MG63 (cell line): ENCODE measurements around the gene EXOC3L2. TPM values are rescaled to one million over a fixed set of nuclear protein-coding genes. Genes with fewer than 3 reads are reported as not detected.

ENCODE experiments used
- DNase-seq: peaks from one replicate; pipeline ENCODE4 v3.0.0-alpha.2; 2020
- H3K27me3 ChIP-seq: fragments of 250-450 bp; sonication (Bioruptor Pico); 2 replicates; pipeline ENCODE4 v1.5.1; 2020; ENCODE audit warnings: mild to moderate bottlenecking, moderate library complexity
- H3K36me3 ChIP-seq: fragments of 250-450 bp; sonication (Bioruptor Pico); 2 replicates; pipeline ENCODE4 v1.5.1; 2020; ENCODE audit warnings: mild to moderate bottlenecking, moderate library complexity
- H3K4me3 ChIP-seq: fragments of 250-450 bp; sonication (Bioruptor Pico); 2 replicates; pipeline ENCODE4 v1.5.1; 2020; ENCODE audit warnings: mild to moderate bottlenecking, moderate library complexity
- H3K9me3 ChIP-seq: fragments of 250-450 bp; sonication (Bioruptor Pico); 2 replicates; pipeline ENCODE4 v1.5.1; 2020; ENCODE audit warnings: mild to moderate bottlenecking, moderate library complexity
- total RNA-seq: library from RNA; depleted of rRNA; stranded (reverse); fragments of >200 nt; shearing (Covaris generic); gene quantifications from 2 replicates; pipeline ENCODE4 v1.2.3, GENCODE V29; 2014; ENCODE audit warnings: low replicate concordance

The EXOC3L2 gene
- total RNA-seq, 1 experiment from 2014 or later, result not detected

DNA sequence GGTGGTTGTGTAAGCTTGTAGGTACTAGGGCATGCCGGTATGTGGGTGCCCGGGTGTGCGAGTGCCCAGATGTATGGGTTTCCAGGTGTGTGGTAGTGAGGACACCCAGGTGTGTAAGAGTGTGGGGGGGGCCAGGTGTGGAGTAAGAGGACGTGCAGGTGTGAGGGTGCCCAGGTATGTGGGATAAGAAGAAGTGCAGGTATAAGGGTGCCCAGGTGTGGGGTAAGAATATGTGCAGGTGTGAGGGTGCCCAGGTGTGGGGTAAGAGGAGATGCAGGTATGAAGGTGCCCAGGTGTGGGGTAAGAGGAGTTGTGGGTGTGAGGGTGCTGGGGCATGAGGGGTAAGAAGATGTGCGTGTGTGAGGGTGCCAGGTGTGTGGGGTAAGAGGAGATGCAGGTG lies 20.2 kb upstream of the EXOC3L2 start:
- no peak for DNase-seq

DNA sequence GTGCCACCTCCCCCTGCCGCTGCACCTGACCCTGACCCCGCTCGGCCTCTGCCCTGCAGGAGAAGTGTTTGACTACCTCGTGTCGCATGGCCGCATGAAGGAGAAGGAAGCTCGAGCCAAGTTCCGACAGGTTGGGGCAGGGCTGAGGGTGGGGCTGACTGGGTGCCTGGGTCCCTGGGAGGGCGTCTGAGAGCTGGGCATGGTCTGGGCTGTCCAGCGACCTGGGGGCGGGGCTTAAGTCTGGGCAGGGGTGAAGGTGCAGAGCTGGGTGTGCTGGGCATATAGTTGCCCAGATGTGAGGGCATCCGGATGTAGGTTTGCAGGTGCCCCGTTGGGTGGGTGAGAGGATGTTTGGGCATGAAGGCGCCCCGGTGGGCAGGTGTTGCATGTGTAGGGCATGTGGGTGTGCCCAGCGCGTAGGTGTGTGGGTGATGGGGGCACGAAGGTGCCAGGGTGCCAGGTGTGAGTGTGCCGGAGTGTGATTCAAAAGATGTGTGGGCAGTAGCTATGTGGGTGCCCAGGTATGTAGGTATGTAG lies 19.6 kb upstream of the EXOC3L2 start:
- Histone ChIP-seq H3K36me3 (peaks cover 20% of the 10 kb centered on the region), H3K4me3 (no peak overlapping the region), H3K27me3 (no peaks in the 10 kb centered on the region), H3K9me3 (no peaks in the 10 kb centered on the region)
- no peak for DNase-seq

More for the DNA sequence above, 20.2 kb upstream of the EXOC3L2 start:
- Histone ChIP-seq H3K4me3 (no peak overlapping the region), H3K36me3 (peaks cover 20% of the 10 kb centered on the region), H3K9me3 (no peaks in the 10 kb centered on the region), H3K27me3 (no peaks in the 10 kb centered on the region)

DNA sequence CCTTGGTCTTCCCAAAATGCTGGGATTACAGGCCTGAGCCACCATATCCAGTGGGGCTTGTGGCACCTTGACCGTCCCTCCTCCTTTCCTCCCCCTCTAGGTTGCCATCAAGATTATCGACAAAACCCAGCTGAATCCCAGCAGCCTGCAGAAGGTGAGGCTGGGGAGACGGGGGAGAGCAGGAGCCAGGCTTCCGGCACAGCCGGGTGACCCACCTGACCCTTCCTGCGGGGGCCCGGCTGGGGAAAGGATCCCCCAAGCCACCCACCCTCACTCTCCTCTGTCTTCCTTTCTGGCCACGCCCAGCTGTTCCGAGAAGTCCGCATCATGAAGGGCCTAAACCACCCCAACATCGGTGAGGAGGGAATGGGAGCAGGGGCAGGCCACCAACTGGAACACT lies 17.8 kb upstream of the EXOC3L2 start:
- Histone ChIP-seq H3K9me3 (no peaks in the 10 kb centered on the region), H3K27me3 (no peaks in the 10 kb centered on the region), H3K36me3 (peaks cover 24% of the 10 kb centered on the region), H3K4me3 (no peak overlapping the region)
- no peak for DNase-seq

DNA sequence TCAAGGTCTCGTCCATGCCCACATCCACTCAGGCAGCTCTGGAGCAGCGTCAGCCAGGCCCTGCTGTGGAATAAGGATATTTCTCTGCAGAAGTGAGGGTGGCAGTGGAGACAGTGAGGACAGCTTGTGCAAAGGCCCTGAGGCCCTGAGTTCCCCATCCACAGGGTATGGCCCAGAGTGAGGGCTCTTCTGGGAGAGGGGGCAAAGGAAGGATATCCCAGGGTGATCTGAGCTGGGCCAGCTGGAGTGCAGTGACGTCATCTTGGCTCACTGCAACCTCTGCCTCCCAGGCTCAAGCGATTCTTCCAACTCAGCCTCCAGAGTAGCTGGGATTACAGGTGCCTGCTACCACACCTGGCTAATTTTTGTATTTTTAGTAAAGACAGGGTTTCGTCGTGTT lies 17.4 kb upstream of the EXOC3L2 start:
- Histone ChIP-seq H3K9me3 (no peaks in the 10 kb centered on the region), H3K4me3 (no peak overlapping the region), H3K36me3 (peaks cover 19% of the 10 kb centered on the region), H3K27me3 (no peaks in the 10 kb centered on the region)
- DNase-seq, result no peak

DNA sequence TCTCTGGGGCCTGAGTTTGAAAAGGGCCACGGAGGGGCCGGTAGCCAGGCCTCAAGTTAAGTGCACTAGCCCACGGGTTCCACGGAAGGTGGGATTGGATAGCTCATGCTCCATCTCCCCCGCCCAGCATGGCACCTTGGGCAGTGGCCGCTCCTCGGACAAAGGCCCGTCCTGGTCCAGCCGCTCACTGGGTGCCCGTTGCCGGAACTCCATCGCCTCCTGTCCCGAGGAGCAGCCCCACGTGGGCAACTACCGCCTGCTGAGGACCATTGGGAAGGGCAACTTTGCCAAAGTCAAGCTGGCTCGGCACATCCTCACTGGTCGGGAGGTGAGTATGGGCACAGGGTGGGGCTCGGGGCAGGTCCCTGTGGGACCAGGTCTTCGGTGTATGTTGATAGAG lies 13.7 kb upstream of the EXOC3L2 start:
- H3K9me3 ChIP-seq, result no peaks in the 10 kb centered on the region
- DNase-seq, result no peak
- H3K36me3 ChIP-seq, result peaks cover 22% of the 10 kb centered on the region
- H3K27me3 ChIP-seq, result no peaks in the 10 kb centered on the region
- H3K4me3 ChIP-seq, result no peak overlapping the region

DNA sequence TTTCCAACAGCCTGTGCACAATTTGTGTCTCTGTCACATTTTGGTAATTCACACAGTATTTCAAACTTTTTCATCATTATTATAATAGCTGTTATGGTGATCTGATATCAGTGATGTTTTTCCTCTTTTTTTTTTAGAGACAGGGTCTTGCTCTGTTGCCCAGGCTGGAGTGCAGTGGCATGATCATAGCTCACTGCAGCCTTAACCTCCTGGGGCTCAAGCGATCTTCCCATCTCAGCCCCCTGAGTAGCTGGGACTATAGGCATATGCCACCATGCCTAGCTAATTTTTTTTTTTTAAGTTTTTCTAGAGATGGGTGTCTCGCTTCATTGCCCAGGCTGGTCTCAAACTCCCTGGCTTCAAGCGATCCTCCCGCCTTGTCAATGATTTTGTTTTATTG lies 11.6 kb upstream of the EXOC3L2 start:
- no peaks in the 10 kb centered on the region for H3K27me3 ChIP-seq
- peaks cover 28% of the 10 kb centered on the region for H3K36me3 ChIP-seq
- DNase-seq, result no peak
- no peaks in the 10 kb centered on the region for H3K9me3 ChIP-seq
- H3K4me3 ChIP-seq, result no peak overlapping the region

DNA sequence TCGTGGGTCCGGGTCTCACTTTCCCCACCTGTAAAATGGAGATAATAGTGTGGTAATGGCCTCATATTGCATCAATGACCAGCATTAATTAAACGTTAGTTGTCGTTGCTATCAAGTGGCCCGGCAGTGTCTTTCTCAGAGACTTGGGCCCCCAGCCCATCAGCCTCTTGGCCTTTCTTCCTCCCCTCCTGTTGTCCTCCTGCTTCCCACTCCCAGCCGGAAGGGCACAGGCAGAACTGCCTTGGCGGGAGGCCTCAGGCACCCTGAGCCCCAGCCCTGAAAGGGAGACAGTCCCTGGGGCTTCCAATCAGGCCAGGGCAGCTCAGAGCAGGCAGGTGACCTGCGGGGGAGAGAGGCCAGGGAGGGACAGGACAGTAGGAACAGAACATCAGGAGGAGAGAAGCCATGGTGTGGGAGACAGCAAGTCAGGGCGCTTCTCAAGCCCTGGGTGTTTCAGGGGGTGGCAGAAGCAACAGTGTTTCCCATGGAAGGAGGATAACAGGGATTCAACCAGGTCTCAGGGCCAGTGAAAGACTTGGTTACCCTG lies 10.5 kb upstream of the EXOC3L2 start:
- no peaks in the 10 kb centered on the region for H3K27me3 ChIP-seq
- DNase-seq, result no peak
- peaks cover 28% of the 10 kb centered on the region for H3K36me3 ChIP-seq
- no peaks in the 10 kb centered on the region for H3K9me3 ChIP-seq
- no peak overlapping the region for H3K4me3 ChIP-seq

DNA sequence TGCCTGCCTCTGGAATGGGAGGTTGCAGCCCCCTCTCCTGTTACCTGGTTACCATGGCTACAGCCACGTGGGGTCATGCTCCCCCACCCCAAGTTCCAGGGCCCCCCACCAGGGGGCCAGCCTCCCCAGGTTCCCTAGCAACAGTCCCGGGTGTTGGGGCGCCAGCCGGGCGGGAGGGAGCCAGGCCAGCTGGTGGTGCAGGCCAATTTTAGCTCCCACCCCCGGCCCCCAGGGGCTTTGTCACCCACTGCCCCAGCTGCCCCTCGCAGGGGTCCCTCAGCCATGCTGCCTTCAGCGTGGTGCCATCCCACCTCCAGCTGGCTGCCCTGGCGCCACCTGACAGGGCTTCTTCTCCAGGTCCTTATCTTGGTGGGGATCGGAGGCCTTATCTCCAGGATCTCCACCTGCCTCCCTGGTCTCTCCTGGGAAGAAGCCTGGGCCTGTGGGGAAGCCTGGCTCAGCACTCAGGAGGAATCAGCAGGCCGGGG lies 8.9 kb upstream of the EXOC3L2 start:
- H3K36me3 ChIP-seq, result peaks cover 23% of the 10 kb centered on the region
- no peaks in the 10 kb centered on the region for H3K9me3 ChIP-seq
- H3K27me3 ChIP-seq, result no peaks in the 10 kb centered on the region
- DNase-seq, result no peak
- no peak overlapping the region for H3K4me3 ChIP-seq

DNA sequence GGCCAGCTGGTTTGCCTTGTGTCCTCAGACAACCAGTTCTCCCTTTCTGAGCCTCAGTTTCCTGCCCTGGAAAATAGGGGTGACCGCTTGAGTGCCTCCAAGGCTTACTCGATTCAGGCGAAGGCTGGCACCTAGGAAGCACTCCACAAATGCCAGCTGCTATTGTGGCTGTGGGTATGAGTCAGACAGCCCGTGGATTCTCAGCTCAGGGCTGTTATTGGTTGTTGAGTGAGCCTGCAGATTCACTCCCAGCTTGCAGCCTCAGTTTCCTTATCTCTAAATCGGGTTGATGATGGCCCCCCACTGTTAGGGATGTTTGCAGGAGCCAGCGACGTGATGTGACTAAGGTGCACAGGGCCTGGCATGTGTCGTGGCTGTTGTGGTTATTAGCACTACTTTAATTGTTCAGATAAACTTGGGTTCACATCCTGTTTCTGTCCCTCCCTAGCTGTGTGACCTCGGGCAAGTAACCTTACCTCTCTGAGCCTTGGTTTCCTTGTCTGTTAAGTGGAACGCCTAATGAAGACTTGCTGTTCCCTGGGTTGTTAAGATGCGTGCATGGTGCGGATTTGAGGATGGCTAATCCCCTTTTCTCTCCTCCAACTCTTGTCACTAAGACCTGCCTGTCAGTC lies 8.3 kb upstream of the EXOC3L2 start:
- Histone ChIP-seq H3K27me3 (no peaks in the 10 kb centered on the region), H3K4me3 (no peak overlapping the region; the same call in 1 of the 2 replicates), H3K36me3 (peaks cover 21% of the 10 kb centered on the region), H3K9me3 (no peaks in the 10 kb centered on the region)
- DNase-seq, result no peak

DNA sequence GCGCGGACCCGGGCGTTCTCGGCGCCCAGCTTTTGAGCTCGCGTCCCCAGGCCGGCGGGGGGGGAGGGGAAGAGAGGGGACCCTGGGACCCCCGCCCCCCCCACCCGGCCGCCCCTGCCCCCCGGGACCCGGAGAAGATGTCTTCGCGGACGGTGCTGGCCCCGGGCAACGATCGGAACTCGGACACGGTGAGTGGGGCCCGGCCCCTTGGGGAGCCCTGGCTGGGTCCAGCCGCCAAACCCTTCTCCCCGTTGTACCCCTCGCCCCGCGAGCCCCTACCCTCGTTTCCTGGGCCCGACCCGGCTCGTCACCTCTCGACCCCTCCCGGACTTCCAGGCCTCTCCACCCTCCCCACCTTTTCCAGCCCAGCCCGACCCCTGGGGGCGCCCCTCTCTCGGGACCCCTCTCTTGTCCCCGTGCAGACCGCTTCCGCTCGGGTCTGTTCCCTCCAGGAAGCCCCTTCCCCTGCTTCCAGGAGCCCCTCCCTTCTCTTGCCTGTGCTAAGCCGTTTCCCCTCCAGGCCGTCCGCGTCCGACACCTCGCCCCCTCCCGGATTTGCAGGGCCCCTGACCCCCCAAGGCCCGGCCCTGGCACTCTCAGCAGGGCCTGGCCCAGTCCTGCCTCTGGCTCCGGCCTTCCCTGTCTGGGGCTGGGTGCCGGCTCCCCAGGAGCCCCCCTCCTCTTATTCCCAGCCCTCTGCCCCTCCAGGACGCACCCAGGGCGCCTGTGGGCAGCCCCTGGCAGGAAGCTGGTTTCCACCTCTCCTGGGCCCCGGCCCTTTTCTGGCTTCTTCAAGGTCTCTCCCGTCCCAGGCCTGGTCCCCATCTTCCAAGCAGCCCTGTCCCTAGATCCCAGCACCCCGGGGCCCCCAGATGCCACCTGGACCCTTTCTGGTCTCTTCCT lies 6.5 kb upstream of the EXOC3L2 start:
- Histone ChIP-seq H3K9me3 (no peaks in the 10 kb centered on the region), H3K4me3 (peak overlapping the region; percentile 83), H3K36me3 (peaks cover 21% of the 10 kb centered on the region), H3K27me3 (no peaks in the 10 kb centered on the region)
- peak; percentile 35 for DNase-seq

DNA sequence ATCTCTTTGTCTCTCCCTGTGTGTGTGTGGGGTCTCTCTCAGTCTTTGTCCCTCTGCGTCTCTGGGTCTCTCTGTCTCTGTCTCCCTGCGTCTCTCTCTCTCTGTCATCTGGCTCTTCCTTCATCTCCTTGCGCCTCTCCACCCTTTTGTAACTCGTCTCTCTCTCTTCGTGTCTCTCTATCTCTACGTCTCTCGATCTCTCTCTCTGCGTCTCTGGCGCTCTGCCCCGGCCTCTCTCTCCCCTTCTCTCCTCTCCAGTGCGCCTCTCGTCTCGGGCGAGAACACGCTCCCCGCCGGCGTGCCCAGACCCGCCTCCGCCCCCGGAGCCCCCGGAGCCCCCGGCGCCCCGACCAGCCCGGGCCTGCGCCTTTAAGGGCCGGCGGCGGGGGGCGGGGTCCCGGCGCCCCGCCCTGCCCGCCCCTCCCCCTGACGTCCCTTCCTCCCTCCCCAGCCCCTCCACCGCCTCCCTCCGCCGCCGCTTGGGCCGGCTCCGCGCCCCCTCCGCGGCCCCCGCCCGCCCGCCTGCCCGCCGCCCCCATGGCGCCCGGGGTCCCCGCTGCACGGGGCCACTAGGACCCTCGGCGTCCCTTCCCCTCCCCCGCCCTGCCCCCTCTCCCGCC lies 5.7 kb upstream of the EXOC3L2 start, which contains the start of gene MARK4:
TSS of gene MARK4 (plus strand) at position 440 of the 620 bp plus-strand sequence. CDS start 318 bp downstream, outside the sequence.
- H3K27me3 ChIP-seq, result no peaks in the 10 kb centered on the region
- DNase-seq, result peak; percentile 54
- H3K4me3 ChIP-seq, result peak within 1 kb of the TSS; percentile 83
- peaks cover 21% of the 10 kb centered on the region for H3K36me3 ChIP-seq
- H3K9me3 ChIP-seq, result no peaks in the 10 kb centered on the region

DNA sequence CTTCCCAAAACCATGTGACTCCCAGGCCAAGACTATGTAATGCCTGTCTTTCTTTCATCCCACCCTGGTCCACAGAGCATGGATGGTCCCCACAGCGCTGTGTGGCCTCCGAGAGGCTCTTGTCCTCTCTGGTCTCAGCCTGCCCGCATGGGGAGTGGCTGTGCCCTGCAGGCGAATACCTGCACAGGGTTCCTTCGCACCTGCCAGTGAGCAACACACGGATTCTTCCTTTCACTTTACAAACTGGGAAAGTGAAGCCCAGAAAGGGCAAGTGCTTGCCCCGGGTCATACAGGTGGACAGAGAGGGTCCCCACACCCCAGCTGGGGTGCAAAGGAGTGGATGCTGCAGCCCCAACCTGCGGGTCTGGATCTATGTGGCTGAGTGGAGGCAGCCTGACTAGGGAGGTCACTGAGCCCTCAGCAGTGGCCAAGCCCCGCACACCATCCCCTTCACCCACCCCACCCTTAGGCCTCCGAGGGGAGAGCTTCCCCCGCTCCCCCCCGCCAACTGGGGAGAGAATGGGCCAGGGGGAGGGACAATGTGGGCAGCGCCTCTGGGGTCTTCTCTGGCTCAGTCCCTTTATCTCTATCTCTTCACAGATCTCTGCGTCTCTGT lies 5.1 kb upstream of the EXOC3L2 start:
- no peak for DNase-seq
- Histone ChIP-seq H3K9me3 (no peaks in the 10 kb centered on the region), H3K27me3 (no peaks in the 10 kb centered on the region), H3K4me3 (peak overlapping the region; percentile 83), H3K36me3 (peaks cover 21% of the 10 kb centered on the region)

DNA sequence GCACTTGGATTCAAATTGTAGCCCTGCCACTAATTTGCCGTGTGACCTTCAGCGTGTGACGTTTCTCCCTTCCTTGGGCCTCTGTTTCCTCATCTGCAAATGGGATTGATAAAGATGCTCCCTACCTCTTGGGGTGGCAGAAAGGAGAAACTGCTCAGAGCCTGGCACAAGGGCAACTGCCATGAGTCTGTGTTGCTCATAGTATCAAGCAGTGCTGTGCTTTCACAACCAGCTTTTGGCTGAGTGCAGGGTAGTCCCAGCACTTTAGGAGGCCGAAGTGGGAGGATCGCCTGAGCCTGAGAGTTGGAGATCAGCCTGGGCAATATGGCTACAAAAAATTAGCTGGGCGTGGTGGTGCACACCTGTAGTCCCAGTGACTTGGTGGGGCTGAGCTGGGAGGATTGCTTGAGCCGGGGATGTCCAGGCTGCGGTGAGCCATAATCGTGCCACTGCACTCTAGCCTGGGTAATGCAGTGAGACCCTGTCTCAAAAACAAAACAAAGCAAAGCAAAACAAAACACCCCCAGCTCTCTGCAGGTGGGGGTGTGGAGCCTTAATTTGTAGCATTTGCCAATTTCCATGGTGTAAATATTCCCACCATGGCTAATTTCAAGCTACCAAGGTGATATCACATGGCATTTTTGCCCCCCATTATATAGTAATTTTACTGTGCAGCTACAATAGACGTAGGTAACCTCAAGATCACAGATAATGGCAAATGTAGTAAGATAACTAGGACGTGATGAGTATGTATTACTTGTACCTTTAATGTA lies 4.2 kb upstream of the EXOC3L2 start:
- Histone ChIP-seq H3K27me3 (no peaks in the 10 kb centered on the region), H3K4me3 (no peak overlapping the region), H3K9me3 (no peaks in the 10 kb centered on the region), H3K36me3 (peaks cover 16% of the 10 kb centered on the region)
- no peak for DNase-seq

DNA sequence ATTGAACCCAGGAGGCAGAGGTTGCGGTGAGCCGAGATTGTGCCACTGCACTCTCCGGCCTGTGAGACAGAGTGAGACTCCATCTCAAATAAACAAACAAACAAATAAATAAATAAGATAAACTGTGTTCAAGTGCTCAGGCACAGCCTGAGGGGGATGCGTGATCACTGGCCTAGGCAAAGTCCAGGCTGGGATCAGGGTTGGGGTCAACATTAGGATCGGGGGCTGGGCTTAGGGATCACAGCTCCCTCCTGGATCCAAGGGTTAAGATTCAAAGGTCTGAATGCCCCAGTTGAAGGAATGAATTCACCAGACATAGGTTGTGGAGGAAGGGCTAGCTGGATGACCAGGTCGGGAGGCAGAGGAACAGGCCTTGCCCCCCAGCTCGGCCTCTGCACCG lies 1.9 kb upstream of the EXOC3L2 start:
- H3K9me3 ChIP-seq, result no peaks in the 10 kb centered on the region
- H3K27me3 ChIP-seq, result no peaks in the 10 kb centered on the region
- H3K36me3 ChIP-seq, result no peaks in the 10 kb centered on the region
- no peak for DNase-seq
- no peak overlapping the region for H3K4me3 ChIP-seq

DNA sequence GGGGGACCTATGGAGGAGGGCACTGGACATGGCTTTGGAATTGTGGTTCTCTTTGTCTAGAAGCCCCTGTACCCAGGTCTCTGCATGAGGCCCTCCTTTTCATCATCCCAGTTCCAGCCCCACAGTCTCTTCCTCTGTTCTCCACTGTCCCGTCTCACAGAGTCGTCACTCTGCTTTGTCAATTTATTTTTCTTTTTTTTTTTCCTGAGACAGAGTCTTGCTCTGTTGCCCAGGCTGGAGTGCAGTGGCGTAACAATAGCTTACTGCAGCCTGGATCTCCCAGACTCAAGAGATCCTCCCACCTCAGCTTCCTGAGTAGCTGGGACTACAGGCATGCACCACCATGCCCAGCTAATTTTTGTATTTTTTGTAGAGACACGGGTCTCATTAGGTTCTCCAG lies 619 bp upstream of the EXOC3L2 start:
- no peaks in the 10 kb centered on the region for H3K36me3 ChIP-seq
- H3K4me3 ChIP-seq, result no peak overlapping the region
- no peaks in the 10 kb centered on the region for H3K9me3 ChIP-seq
- no peak for DNase-seq
- no peaks in the 10 kb centered on the region for H3K27me3 ChIP-seq
